ENCODE data around the gene S100A9.
"Not testable (repeated sequence)": the region's sequence is repeated elsewhere in the genome, so short reads cannot be mapped to it uniquely, and the experiment has no call there.

S100A9 gene

DNA sequence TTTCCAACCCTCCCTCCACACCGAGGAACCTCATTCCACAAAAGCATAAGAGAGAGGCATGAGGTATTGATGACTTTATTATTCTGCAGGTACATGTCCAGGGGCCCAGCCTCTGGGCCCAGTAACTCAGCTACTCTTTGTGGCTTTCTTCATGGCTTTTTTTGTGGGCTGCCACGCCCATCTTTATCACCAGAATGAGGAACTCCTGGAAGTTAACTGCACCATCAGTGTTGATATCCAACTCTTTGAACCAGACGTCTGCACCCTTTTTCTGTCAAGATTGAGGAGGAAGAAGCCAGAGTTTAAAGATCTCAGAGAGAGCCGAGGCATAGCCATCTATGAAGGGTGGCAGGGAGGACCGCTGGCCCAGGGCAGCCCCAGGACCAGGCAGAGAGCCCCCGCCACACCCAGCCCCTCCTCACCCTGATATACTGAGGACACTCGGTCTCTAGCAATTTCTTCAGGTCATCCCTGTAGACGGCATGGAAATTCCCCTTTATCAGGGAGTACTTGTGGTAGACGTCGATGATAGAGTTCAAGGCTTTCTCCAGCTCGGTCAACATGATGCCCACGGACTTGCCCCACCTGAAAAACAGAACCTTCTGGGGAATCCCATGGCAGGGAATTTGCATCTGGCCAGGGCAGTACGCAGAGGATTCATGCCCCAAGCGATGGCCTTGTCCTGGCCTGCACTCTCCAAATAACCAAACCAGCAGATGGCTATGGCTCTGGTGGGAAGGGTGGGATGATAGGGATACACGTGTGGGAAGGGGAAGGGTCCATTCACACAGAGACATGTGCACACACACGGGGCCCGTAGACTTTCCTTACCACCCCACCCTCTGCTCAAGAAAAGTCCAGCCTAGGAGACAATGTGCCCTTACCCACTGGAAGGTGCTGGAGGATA lies 32.6 kb downstream of the S100A9 start:
- DNase-seq (ENCODE audit: low spot score), result no peak

DNA sequence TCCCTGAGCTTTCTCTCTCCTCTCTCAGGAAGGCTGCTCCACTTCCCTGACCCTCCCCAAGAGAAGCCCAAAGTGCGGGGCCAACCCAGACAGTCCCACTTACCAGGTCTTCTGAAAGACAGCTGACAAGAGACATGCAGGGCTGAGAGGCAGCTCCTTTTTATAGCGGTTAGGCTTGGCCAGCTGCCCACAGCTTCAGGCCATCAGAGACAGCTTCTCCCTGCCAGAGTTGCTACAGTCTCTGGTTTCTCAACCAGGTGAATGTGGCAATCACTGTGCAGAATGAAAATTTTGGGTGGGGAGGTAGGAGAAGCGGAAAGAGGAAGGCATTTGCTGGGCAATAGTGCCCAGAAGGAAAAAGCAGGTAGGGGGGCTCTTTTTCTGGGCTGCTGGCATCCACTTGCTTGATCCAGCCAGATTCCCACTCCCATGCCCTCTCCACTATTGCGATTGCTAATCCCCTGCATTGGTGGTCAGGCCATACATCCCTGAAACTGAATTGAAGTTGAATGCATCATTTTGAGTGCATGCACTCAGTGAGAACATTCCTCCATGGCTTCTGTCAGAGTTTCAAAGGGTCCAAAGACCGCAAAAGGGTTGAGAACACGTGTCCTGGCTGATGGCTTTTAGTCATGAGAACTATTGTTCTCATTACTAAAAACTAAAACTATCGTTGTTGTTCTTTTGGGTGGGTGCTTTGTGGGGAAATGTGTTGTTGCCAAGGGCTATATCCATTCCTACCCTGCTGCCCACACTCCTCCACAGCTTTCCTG lies 33.5 kb downstream of the S100A9 start, which contains the start of gene S100A8:
Gene S100A8, minus strand, starts transcription at position 136 of the 773 bp plus-strand sequence. CDS start 538 bp downstream, outside the sequence.
- no peak for DNase-seq (ENCODE audit: low spot score)

DNA sequence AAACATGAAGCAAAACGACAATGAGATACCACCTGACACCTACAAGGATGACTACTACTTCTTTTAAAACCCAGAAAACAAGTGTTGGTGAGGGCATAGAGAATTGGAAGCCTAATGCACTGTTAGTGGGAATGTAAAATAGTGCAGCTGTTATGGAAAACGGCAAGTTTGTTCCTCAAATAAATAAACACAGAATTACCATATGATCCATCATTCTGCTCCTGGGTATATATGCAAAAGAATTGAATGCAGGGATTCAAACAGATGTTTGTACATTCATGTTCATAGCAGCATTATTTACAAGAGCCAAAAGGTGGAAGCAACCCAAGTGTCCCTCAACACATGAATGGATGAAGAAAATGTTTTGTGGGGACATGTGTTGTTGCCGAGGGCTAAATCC lies 34.6 kb downstream of the S100A9 start:
- DNase-seq (ENCODE audit: low spot score), result no peak

DNA sequence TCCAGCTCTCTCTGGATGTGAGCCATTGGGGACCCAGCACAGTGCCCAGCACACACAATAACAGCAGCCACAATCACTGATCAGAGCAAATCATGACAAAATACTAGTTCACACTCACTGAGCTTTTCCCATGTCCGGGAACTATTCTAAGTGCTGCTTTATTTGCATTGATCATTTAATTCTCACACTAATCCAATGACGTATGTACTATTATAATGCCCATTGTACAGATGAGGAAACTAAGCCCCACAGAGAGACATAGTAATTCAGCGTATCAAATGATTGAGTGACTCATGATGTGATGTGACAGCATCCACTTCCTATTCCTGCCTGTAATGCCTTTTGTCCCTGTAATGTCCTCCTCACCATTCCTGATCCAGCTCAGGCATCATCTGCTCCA lies 35.2 kb downstream of the S100A9 start:
- no peak for DNase-seq (ENCODE audit: low spot score)

DNA sequence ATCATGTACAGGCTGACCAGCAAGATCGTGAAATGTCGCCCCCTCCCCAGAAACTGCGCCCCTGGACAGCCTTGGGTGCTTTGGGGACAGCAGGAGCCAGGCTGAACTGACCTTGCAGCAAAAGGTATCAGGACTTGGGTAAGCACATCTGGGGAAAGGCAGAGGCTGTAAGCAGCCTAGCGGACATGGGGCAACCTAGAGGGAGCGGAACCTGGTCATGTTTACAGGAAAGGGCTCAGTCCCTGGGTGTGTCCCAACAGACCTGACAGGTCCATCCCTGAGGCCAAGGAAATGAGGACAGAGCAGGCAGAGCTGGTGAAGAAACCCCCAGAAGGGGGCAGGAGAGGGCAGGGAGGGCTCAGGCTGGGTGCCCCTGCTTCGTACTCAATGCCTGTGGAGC lies 36.3 kb downstream of the S100A9 start:
- DNase-seq (ENCODE audit: low spot score), result no peak

GRCh38 chr1:153394391-153394790 lies 36.7 kb downstream of the S100A9 start:
- DNase-seq (ENCODE audit: low spot score), result no peak

- DNase-seq (ENCODE audit: low spot score), result no peak
Observed at GRCh38 chr1:153395136-153395685, 37.6 kb downstream of the S100A9 start.

GRCh38 chr1:153395776-153396175 lies 38.1 kb downstream of the S100A9 start:
- DNase-seq (ENCODE audit: low spot score), result no peak

DNA sequence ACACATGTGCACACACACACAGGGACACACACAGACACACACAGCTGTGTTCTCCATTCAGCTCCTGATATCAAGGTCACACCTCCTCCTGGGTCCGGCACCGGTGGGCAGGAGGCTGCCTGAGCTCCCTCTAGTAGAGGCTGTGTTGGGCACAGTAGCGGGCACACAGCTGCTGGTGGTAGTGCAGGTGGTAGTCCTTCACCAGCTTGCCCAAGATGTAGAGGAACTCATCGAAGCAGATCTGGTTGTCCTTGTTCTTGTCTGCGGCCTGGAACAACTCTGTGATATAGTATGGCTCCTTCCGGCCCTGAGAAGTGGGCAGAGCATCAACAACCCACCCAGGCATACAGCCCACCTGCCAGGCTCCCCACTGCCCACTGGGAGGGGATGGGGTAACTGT lies 38.8 kb downstream of the S100A9 start:
- DNase-seq (ENCODE audit: low spot score), result no peak

- no peak for DNase-seq (ENCODE audit: low spot score)
Observed at GRCh38 chr1:153397051-153397923, 39.6 kb downstream of the S100A9 start.

DNA sequence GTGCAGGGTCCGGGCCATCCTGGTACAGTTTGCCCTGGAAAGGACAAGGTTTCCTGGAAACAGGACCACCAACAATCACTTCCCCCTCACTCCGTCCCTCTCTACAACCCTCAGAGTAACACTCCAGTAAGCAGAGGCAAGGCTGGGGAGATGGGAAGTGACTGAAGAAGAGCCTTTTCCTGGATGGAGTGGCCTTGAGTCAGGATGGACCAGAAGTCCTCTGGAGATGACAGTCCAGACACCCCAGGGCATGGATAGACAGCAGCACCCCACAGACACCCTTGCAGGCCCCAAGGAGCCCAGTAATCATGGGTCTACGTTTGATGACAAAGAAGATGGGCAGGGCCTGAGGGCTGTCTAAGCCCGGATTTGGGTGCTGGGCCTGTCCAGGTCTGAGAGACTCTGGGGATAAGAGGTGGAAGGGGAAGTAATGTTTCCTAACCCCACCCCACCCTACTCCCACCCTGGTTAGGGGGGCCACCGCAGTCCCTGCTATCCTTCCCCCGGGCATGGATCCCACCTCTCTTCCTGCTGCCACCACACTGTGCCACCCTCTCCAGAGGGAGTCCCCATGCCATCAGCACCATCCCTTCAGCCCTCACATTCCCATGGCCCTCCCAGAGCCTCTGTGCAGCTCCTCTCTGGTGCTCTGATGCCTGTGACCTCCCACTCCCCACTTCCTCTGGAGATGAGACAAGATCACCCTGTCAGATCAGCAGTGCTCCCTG lies 40.4 kb downstream of the S100A9 start:
- no peak for DNase-seq (ENCODE audit: low spot score)

- no peak for DNase-seq (ENCODE audit: low spot score)
Observed at GRCh38 chr1:153399401-153400055, 41.9 kb downstream of the S100A9 start.

DNA sequence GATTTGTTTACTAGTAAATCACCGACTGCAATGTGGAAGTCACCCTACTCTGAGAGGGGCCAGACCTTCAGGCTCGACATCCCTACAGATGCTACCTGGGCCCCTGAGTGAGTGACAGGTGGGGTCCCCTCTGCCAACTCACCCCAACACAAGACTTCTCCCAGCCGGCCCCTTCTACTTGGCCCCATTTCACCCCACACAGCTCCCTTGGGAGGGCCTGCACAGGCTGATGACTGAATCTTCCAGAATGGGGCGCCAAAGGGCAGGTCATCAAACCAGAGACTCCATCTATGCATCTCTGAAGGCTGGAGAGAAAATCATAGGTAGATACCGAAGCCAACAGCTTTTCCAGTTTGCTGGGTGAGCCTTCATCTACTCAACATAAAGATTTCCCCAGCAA lies 42.6 kb downstream of the S100A9 start:
- no peak for DNase-seq (ENCODE audit: low spot score)

DNA sequence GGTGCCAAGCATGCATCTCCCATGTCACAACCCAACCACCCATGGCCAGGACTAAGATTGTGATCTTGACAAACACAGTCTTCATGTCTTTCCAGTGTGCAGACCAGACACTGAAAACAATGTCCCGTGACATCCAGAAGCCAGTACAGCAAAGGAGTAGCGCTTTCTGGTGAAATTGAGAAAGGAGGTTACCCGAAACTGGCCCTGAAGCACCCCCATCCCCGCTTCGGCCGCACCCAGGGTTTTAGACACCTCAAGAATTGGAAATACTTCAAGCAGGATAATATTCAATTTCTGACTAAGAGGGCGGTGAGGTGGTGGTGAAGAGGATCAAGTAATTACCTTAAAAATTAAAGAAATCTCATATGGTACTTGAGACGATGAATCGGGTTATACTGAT lies 43.8 kb downstream of the S100A9 start:
- no peak for DNase-seq (ENCODE audit: low spot score)

DNA sequence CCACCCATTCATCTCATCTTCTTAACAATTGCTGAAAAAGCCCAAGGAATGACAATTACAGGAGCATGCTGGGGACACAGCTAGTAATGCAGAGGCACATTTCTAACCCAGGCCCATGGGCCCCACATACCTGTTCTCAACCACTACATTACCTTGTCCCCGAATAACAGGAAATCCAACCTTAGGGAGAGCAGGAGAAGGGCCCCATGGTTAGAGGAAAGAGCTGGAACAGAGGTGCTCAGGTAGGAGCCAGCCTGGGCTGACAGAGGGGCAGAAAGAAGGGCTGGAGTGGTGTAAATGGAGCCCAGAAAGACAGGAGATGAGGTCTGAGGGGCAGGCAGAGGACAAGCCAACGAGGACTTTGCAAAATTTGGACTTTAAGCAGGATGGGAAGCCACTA lies 44.6 kb downstream of the S100A9 start:
- no peak for DNase-seq (ENCODE audit: low spot score)

DNA sequence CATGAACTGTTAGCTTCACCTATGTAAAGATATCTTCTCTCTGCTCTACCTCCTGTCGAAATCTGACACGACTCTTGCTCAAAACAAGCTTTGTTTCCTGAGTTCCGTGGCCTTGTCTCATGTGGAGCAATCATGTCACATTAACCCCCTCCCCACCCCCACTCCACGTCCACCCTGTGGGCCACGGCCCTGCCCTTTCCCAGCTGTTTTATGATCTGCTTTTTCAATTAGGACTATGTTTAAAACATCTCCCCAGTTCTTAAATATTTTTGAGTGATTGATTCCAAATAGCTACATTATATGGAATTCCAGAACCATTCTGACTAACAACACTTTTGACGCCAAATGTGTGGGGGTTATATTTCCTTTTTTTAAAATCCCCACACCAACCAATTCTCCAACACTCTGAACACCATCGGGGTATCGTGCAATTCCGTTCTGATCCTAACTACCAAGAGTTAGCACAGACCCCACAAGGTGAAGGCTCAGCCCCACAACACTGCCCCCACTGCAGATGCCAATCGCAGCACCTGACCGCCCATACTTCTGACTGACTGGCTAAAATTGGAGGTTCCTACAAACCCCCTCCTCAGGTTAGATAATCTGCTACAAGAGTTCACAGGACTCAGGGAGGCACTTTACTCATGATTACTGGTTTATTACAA lies 45.9 kb downstream of the S100A9 start:
- DNase-seq (ENCODE audit: low spot score), result no peak

GRCh38 chr1:153404086-153404635 lies 46.5 kb downstream of the S100A9 start:
- no peak for DNase-seq (ENCODE audit: low spot score)

- peak; percentile 49 for DNase-seq (ENCODE audit: low spot score)
Observed at GRCh38 chr1:153404768-153405167, 47.1 kb downstream of the S100A9 start.

- not testable (repeated sequence) for DNase-seq (ENCODE audit: low spot score)
Observed at GRCh38 chr1:153405825-153406599, 48.4 kb downstream of the S100A9 start.

Data from CD4-positive, alpha-beta T cell treated with Interleukin-15 for 4 hours (primary cell).